ENCODE data around the gene POLR1A. TPM values are rescaled to one million over a fixed set of nuclear protein-coding genes. Genes with fewer than 3 reads are reported as not detected.

The POLR1A gene
- total RNA-seq, 1 donor = 33.7 TPM

GRCh38 chr2:86002375-86002774 lies 103.3 kb downstream of the POLR1A start:
- DNase-seq (ENCODE audit: low read depth) = no peak
- no peak overlapping the region for H3K4me3 ChIP-seq (ENCODE audit: low read depth, low read length)
- no peak for TF ChIP-seq CTCF (IDR thresholded peaks at IDR 0.05; ENCODE audit: insufficient read depth, low read depth, low read length)

GRCh38 chr2:86001326-86001725 lies 104.4 kb downstream of the POLR1A start:
- no peak for TF ChIP-seq CTCF (IDR thresholded peaks at IDR 0.05; ENCODE audit: insufficient read depth, low read depth, low read length)
- no peak overlapping the region for H3K4me3 ChIP-seq (ENCODE audit: low read depth, low read length)
- DNase-seq (ENCODE audit: low read depth) = no peak

GRCh38 chr2:86000938-86001312 lies 104.8 kb downstream of the POLR1A start:
- no peak overlapping the region for H3K4me3 ChIP-seq (ENCODE audit: low read depth, low read length)
- no peak for TF ChIP-seq CTCF (IDR thresholded peaks at IDR 0.05; ENCODE audit: insufficient read depth, low read depth, low read length)
- no peak for DNase-seq (ENCODE audit: low read depth)

GRCh38 chr2:86000131-86000937 lies 105.4 kb downstream of the POLR1A start:
- H3K4me3 ChIP-seq (ENCODE audit: low read depth, low read length) = no peak overlapping the region
- peak; percentile 29 for DNase-seq (ENCODE audit: low read depth)
- no peak for TF ChIP-seq CTCF (IDR thresholded peaks at IDR 0.05; ENCODE audit: insufficient read depth, low read depth, low read length)

GRCh38 chr2:85999061-85999831 lies 106.4 kb downstream of the POLR1A start:
- no peak for DNase-seq (ENCODE audit: low read depth)
- TF ChIP-seq CTCF (IDR thresholded peaks at IDR 0.05; ENCODE audit: insufficient read depth, low read depth, low read length) = no peak
- no peak overlapping the region for H3K4me3 ChIP-seq (ENCODE audit: low read depth, low read length)

- TF ChIP-seq CTCF (IDR thresholded peaks at IDR 0.05; ENCODE audit: insufficient read depth, low read depth, low read length) = no peak
- DNase-seq (ENCODE audit: low read depth) = peak; percentile 84
- H3K4me3 ChIP-seq (ENCODE audit: low read depth, low read length) = peak overlapping the region; percentile 4
Measured at GRCh38 chr2:85998071-85998991, 107.4 kb downstream of the POLR1A start.

All from fibroblast of villous mesenchyme (primary cell).